GM13976 (cell line): ENCODE results near the gene OTP.

Experiments used
- DNase-seq: peaks from one replicate; pipeline ENCODE4 v3.0.0; 2012; ENCODE audit warnings: low spot score
- in situ Hi-C: fragments of 300-500 bp; cut with MboI; formaldehyde crosslinking; loops from one replicate; pipeline ENCODE4 v1.12.0; 2022; ENCODE audit warnings: low sequenced_read_pairs, mixed read lengths, inconsistent platforms; ENCODE audit not compliant: unreplicated experiment
- TF ChIP-seq, protein P1 (sequence below): IDR thresholded peaks from 2 replicates; pipeline ENCODE4 v1.5.1; 2012; ENCODE audit warnings: borderline replicate concordance, mild to moderate bottlenecking; ENCODE audit not compliant: insufficient read depth; ENCODE audit errors: extremely low read depth, missing control alignments, control extremely low read depth

Gene OTP

GRCh38 chr5:77658662-77659061 is 20.1 kb upstream of the OTP start:
- in situ Hi-C loops, result no loop called here
- DNase-seq, result no peak
- TF ChIP-seq, protein P1, sequence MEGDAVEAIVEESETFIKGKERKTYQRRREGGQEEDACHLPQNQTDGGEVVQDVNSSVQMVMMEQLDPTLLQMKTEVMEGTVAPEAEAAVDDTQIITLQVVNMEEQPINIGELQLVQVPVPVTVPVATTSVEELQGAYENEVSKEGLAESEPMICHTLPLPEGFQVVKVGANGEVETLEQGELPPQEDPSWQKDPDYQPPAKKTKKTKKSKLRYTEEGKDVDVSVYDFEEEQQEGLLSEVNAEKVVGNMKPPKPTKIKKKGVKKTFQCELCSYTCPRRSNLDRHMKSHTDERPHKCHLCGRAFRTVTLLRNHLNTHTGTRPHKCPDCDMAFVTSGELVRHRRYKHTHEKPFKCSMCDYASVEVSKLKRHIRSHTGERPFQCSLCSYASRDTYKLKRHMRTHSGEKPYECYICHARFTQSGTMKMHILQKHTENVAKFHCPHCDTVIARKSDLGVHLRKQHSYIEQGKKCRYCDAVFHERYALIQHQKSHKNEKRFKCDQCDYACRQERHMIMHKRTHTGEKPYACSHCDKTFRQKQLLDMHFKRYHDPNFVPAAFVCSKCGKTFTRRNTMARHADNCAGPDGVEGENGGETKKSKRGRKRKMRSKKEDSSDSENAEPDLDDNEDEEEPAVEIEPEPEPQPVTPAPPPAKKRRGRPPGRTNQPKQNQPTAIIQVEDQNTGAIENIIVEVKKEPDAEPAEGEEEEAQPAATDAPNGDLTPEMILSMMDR, result no peak

GRCh38 chr5:77651343-77651742 is 12.8 kb upstream of the OTP start:
- no peak for DNase-seq
- TF ChIP-seq, protein P1, result no peak
- in situ Hi-C loops, result no loop called here

- TF ChIP-seq, protein P1, result no peak
- in situ Hi-C loops, result no loop called here
- DNase-seq, result no peak
Measured at GRCh38 chr5:77650686-77651085, 12.2 kb upstream of the OTP start.

- in situ Hi-C loops, result loop anchor here (10.0 kb wide), 1 partner anchor 325 kb away; no protein-coding TSS in a partner anchor
- TF ChIP-seq, protein P1, result no peak
- DNase-seq, result no peak
Measured at GRCh38 chr5:77649776-77650175, 11.3 kb upstream of the OTP start.

DNA sequence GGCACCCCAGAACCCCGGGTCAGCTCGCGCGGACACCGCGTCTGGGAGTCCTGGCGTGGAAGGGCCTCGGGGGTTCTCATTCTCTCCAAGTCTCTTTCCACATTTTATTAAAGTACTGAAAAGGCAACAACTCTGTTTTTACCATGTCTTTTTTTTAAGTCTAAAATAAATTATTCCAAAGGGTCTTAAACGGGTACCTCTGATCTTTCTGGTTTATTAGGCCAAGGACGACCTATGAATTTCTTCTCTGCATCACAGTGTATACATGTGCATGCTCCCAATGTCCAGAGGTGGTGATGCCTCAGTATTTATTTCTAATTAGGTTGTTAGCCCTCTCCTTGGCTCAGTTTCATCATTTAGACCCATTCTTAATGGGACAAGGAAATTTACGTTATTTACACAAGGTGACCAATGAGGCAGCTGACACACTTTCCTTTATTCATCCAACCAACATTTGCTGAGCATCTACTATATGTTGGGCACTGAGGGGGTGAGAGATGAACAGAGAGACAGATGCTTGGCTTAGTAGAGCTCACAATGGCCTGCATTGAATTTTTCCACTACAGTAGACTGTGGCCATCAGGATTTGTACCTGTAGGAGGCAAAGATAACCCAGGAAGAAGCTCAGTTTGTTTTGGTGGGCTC is 7.6 kb upstream of the OTP start:
- TF ChIP-seq, protein P1, result no peak
- no peak for DNase-seq
- in situ Hi-C loops, result loop anchor here (10.0 kb wide), 1 partner anchor 329 kb away; no protein-coding TSS in a partner anchor

- TF ChIP-seq, protein P1, result peak; percentile 75
- in situ Hi-C loops, result loop anchor here (10.0 kb wide), 1 partner anchor 329 kb away; no protein-coding TSS in a partner anchor
- DNase-seq, result peak; percentile 90
Measured at GRCh38 chr5:77645158-77645994, 6.9 kb upstream of the OTP start.
